Epidermal melanocyte (primary cell): ENCODE measurements around the gene CEBPZOS.

ENCODE experiments used
- DNase-seq: peaks from one replicate; pipeline ENCODE4 v3.0.0; 2011; ENCODE audit warnings: low spot score; ENCODE audit not compliant: insufficient read length

Gene CEBPZOS

GRCh38 chr2:37231241-37232130 is 35.2 kb downstream of the CEBPZOS start, which contains the start of the genes CEBPZ and NDUFAF7:
TSS of gene CEBPZ (minus strand) at chr2:37231596. CDS start at chr2:37231567, 29 bp downstream.
TSS of gene NDUFAF7 (plus strand) at chr2:37231658. CDS start at chr2:37231706, 48 bp downstream.
- DNase-seq, result peak; percentile 92

- no peak for DNase-seq
Observed at GRCh38 chr2:37232131-37232933, 36.0 kb downstream of the CEBPZOS start.

GRCh38 chr2:37243435-37243834 is 47.1 kb downstream of the CEBPZOS start:
- no peak for DNase-seq

GRCh38 chr2:37244017-37244416 is 47.7 kb downstream of the CEBPZOS start:
- no peak for DNase-seq

GRCh38 chr2:37244755-37245154 is 48.5 kb downstream of the CEBPZOS start:
- no peak for DNase-seq

- DNase-seq, result no peak
Observed at GRCh38 chr2:37246205-37246604, 49.9 kb downstream of the CEBPZOS start.

GRCh38 chr2:37250869-37251740 is 54.8 kb downstream of the CEBPZOS start:
- DNase-seq, result no peak
